GM10266 (cell line): ENCODE data around the gene RAD51B.

ENCODE experiments used
- DNase-seq: peaks from one replicate; pipeline ENCODE4 v3.0.0; 2012; ENCODE audit errors: extremely low spot score
- CTCF ChIP-seq: IDR thresholded peaks from 2 replicates; pipeline ENCODE4 v1.5.1; 2012; ENCODE audit warnings: mild to moderate bottlenecking, low read depth; ENCODE audit not compliant: control insufficient read depth, insufficient read depth; ENCODE audit errors: missing control alignments

The RAD51B gene

DNA sequence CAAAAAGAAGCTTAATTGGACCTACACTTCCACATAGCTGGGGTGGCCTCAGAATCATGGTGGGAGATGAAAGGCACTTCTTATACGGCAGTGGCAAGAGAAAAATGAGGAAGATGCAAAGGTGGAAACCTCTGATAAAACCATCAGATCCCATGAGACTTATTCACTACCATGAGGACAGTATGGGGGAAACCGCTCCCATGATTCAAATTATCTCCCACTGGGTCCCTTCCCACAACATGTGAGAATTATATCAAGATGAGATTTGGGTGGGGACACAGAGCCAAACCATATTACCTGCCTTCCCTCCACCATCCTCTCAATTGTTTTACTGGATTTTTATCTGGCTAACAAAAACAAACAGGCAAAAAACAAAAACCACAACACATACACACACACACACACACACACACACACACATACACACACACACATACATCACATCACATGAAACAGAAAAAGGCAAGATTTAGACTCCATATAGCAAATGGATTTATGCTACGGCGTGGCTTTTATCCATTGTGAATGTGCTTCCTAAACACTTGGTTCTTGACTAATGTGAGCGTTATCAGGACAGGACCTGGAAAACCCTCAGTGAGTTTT lies 906.6 kb downstream of the RAD51B start:
- DNase-seq, result no peak
- TF ChIP-seq CTCF, result no peak

DNA sequence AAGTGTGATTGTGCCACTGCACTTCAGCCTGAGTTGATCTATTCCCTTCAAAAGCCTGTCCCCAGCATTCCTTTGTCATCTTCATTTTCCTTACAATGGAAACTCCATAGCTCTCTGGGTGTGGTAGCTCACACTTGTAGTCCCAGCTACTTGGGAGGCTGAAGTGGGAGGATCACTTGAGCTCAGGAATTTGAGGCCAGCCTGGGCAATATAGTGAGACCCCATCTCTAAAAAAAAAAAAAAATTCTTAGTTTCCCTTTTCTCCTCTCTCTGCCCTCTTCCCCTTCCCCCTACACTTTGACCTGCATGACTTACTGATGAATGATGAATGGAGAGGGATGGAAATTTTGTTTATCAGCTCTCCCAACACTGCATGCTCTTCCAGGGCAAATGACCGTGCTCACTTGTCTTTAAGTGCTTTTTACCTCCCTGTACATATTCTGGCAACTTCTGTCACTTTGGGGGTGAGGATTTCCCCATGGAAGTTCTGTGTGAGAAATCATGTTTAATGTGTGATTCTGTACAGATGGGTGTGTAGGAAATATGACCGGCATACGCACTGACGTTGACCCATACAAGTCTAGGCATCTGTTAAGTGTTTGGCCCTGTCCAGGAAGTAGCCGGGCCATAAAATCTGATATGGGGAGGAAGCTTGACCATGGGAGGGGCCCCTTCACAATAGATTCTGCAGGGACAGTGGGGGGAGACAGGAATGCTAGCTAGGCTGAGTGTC lies 907.9 kb downstream of the RAD51B start:
- DNase-seq, result no peak
- TF ChIP-seq CTCF, result no peak

GRCh38 chr14:68728342-68729106 lies 908.9 kb downstream of the RAD51B start:
- no peak for TF ChIP-seq CTCF
- DNase-seq, result no peak

DNA sequence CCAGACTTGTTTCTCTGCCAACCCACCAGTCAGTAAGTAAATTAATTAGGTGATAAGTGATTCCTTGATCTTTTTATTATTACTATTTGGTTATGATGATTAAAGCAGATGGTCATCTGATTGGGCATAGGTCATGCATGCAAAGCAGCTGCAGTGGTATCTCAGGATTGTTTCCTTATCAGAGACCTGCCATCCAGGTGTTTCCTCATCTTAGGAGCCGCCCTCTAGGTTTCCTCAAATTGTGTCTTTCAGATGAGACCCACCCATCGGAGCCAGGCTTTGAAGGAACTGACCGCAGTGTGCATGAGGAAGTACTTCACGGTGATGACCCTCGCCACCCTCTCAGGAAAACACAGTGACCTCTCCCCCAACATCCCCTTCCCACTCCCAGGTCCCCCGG lies 910.0 kb downstream of the RAD51B start:
- DNase-seq, result no peak
- TF ChIP-seq CTCF, result no peak

DNA sequence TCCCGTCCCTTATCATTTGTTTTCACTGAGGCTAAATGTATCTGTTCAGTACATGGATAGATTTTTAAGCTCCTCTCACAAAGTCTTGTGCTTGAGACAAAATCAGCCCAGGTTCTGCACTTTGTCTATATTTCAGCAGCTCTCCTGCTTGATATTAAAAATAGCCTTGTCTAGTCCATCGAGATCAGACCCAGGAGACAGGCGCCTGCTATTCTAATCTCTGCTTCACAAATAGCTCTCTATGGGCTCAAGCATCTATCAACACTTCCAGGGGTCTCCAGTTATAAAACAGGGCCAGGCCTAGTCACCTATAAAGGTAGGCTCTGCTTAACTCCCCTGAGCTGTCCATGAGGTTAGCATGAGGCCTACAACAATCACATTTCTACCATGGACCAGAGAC lies 910.8 kb downstream of the RAD51B start:
- TF ChIP-seq CTCF, result no peak
- no peak for DNase-seq

DNA sequence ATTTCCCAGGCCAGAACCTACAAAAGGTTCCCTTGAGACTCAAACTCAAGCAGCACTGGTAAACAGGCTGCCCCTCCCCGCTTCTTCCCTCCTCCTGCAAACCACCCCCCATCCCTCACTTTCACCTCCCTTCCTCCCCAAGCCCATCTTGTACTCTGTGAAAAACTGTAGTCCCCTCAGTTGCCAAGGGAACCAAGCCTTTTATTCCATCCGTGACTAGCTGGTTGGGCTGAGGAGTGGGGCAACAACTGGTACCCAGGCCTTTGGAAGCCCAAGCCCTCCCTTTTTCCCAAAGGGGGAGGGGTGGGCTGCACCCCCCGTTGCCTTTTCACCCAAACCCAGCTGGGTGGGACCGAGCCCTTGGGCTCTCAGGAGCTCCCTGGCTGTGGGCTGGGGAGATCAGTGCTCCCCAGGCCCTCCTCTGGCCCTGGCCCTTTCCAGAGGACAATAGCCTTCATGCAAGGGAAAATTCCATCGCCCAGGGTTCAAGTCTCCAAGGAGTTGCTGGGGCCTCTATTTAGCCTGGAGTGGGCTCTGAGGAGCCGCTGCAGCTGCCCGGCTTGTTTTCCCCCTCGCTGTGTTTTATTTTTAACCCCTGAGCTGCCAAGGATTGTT lies 911.3 kb downstream of the RAD51B start:
- no peak for DNase-seq

More for the DNA sequence above, 911.3 kb downstream of the RAD51B start:
- no peak for TF ChIP-seq CTCF
